MM.1S (cell line): Measurements from ENCODE around the gene MLKL.

Source experiments
- DNase-seq: peaks from one replicate; pipeline ENCODE4 v3.0.0-alpha.2; 2015
- H2AFZ ChIP-seq: fragments of 300-600 bp; sonication (generic); 2 replicates; pipeline ENCODE4 v1.6.0; 2016; ENCODE audit warnings: antibody characterized with exemption, low read length
- H3F3A ChIP-seq: fragments of 300-600 bp; sonication (generic); 2 replicates; pipeline ENCODE4 v1.6.1; 2016; ENCODE audit warnings: mild to moderate bottlenecking, antibody characterized with exemption, low read length, moderate library complexity, mixed read lengths; ENCODE audit not compliant: insufficient read depth
- H3K27ac ChIP-seq: fragments of 300-600 bp; sonication (generic); 2 replicates; pipeline ENCODE4 v1.5.1; 2016; ENCODE audit warnings: mild to moderate bottlenecking, low read length
- H3K27me3 ChIP-seq: fragments of 300-600 bp; sonication (generic); replicated peaks from 2 replicates; pipeline ENCODE4 v1.6.0; 2016; ENCODE audit warnings: low read length; ENCODE audit not compliant: insufficient read depth
- H3K36me3 ChIP-seq: fragments of 300-600 bp; sonication (generic); replicated peaks from 2 replicates; pipeline ENCODE4 v1.6.1; 2016; ENCODE audit warnings: mild to moderate bottlenecking, low read length, mixed read lengths; ENCODE audit not compliant: insufficient read depth
- H3K4me1 ChIP-seq: fragments of 300-600 bp; sonication (generic); 2 replicates; pipeline ENCODE4 v1.6.1; 2016; ENCODE audit warnings: low read length, mixed read lengths
- H3K4me2 ChIP-seq: fragments of 300-600 bp; sonication (generic); 2 replicates; pipeline ENCODE4 v1.6.0; 2016; ENCODE audit warnings: low read depth, low read length
- H3K4me3 ChIP-seq: fragments of 300-600 bp; sonication (generic); 2 replicates; pipeline ENCODE4 v1.5.1; 2016; ENCODE audit warnings: low read length, mixed read lengths
- H3K79me2 ChIP-seq: fragments of 300-600 bp; sonication (generic); 2 replicates; pipeline ENCODE4 v1.6.1; 2016; ENCODE audit warnings: mixed run types, low read length, mixed read lengths
- H3K9ac ChIP-seq: fragments of 300-600 bp; sonication (generic); 2 replicates; pipeline ENCODE4 v1.6.1; 2016; ENCODE audit warnings: low read length, mixed read lengths
- H3K9me2 ChIP-seq: fragments of 300-600 bp; sonication (generic); replicated peaks from 2 replicates; pipeline ENCODE4 v1.6.1; 2016; ENCODE audit warnings: mild to moderate bottlenecking, low read length, mixed read lengths; ENCODE audit not compliant: insufficient read depth
- H3K9me3 ChIP-seq: fragments of 300-600 bp; sonication (generic); replicated peaks from 2 replicates; pipeline ENCODE4 v1.6.1; 2016; ENCODE audit warnings: mild to moderate bottlenecking, low read length, mixed read lengths; ENCODE audit not compliant: insufficient read depth
- H4K20me1 ChIP-seq: fragments of 300-600 bp; sonication (generic); 2 replicates; pipeline ENCODE4 v1.6.1; 2016; ENCODE audit warnings: mild to moderate bottlenecking, low read length, moderate library complexity, mixed read lengths; ENCODE audit not compliant: insufficient read depth
- EZH2 ChIP-seq: fragments of 300-600 bp; sonication (generic); optimal IDR thresholded peaks from 2 replicates; pipeline ENCODE3; 2017; ENCODE audit warnings: low read depth, mild to moderate bottlenecking, antibody characterized with exemption, low read length, mixed read lengths
- EZH2phosphoT487 ChIP-seq: fragments of 300-600 bp; sonication (generic); IDR thresholded peaks from 2 replicates; pipeline ENCODE4 v1.6.1; 2018; ENCODE audit warnings: antibody characterized with exemption, low read length
- TF ChIP-seq, protein P1 (sequence below): fragments of 300-600 bp; sonication (generic); IDR thresholded peaks from 2 replicates; pipeline ENCODE4 v1.5.1; 2016; ENCODE audit warnings: antibody characterized with exemption, low read length, mixed read lengths

Gene MLKL

DNA sequence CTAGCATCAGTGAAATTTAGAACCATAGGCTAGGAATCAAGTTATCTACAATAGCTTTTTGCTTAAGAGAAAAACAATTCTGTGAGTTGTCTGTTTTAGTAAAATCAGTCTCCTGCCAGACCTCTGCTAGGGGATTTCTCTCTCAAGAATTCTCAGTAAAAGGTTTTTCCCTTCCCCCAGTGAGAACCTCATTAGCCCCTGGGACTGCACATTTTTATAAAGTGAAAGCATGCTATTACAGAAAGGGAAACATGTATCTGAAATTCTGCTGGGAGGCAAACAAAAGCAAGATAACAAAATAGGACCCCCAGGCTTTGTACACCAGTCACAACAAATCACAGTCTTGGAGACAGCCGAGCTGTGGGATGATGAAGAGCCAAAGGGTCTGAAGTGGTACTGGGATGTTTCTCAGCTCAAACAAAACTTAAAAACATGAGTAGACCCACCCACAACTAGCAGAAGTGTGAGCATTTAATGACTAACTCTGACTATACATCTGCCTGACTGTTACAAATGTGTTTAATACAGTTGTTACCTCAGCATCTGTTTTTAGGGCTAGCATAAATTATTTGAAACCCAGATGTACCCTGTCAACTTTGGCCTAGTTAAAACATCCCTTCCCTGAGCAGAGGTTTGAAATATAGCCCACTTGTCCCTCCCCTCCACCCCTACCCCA is 73.8 kb downstream of the MLKL start:
- H3K4me1 ChIP-seq, result no peaks in the 10 kb centered on the region
- TF ChIP-seq EZH2phosphoT487, result no peak
- no peak for TF ChIP-seq EZH2
- TF ChIP-seq, protein P1, sequence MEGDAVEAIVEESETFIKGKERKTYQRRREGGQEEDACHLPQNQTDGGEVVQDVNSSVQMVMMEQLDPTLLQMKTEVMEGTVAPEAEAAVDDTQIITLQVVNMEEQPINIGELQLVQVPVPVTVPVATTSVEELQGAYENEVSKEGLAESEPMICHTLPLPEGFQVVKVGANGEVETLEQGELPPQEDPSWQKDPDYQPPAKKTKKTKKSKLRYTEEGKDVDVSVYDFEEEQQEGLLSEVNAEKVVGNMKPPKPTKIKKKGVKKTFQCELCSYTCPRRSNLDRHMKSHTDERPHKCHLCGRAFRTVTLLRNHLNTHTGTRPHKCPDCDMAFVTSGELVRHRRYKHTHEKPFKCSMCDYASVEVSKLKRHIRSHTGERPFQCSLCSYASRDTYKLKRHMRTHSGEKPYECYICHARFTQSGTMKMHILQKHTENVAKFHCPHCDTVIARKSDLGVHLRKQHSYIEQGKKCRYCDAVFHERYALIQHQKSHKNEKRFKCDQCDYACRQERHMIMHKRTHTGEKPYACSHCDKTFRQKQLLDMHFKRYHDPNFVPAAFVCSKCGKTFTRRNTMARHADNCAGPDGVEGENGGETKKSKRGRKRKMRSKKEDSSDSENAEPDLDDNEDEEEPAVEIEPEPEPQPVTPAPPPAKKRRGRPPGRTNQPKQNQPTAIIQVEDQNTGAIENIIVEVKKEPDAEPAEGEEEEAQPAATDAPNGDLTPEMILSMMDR, result no peak
- H3K36me3 ChIP-seq, result no peaks in the 10 kb centered on the region
- H3K4me3 ChIP-seq, result no peak overlapping the region
- no peak overlapping the region for H3K27ac ChIP-seq
- no peak overlapping the region for H3K4me2 ChIP-seq
- no peaks in the 10 kb centered on the region for H4K20me1 ChIP-seq
- no peaks in the 10 kb centered on the region for H3K9me3 ChIP-seq
- no peaks in the 10 kb centered on the region for H3K9me2 ChIP-seq
- no peaks in the 10 kb centered on the region for H3K27me3 ChIP-seq
- no peaks in the 10 kb centered on the region for H3F3A ChIP-seq
- H3K79me2 ChIP-seq, result no peaks in the 10 kb centered on the region
- H3K9ac ChIP-seq, result no peak overlapping the region
- no peak overlapping the region for H2AFZ ChIP-seq
- DNase-seq, result no peak

DNA sequence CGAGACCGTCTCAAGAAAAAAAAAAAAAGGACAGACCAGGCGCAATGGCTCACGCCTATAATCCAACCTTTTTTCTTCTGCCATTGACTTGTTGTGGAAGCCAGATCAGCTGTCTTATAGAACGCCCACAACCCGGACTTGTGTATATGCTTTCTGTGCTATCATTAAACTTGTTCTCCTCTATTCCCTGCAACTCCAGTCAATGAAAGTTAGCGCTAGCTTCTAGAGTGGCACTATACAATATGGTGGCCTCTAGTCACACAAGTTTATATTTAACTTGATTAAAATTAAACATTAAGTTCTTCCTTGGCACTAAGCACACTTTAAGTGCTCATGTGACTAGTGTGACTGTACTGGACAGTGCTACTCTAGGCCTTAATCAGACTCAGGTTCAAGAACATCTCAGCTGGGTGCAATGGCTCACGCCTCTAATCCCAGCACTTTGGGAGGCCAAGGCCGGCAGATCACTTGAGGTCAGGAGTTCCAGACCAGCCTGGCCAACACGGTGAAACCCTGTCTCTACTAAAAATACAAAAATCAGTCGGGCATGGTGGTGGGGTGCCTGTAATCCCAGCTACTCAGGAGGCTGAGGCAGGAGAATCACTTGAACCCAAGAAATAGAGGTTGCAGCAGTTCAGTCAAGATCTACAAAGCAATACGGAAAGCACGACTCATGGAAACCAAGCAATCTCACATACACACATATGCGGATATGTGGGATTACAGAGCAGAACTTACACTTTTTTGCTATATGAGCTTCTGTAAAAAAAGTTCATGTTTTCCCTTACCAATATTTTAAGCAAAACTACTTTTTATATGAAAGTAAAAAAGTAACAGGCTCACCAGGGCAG is 74.9 kb downstream of the MLKL start:
- Histone ChIP-seq H2AFZ (no peak overlapping the region), H3K79me2 (no peaks in the 10 kb centered on the region), H3K27me3 (no peaks in the 10 kb centered on the region), H3F3A (no peaks in the 10 kb centered on the region), H3K9me3 (no peaks in the 10 kb centered on the region), H3K27ac (no peak overlapping the region), H3K9me2 (no peaks in the 10 kb centered on the region), H3K9ac (no peak overlapping the region), H3K4me1 (no peaks in the 10 kb centered on the region), H3K4me3 (no peak overlapping the region), H4K20me1 (no peaks in the 10 kb centered on the region), H3K4me2 (no peak overlapping the region), H3K36me3 (no peaks in the 10 kb centered on the region)
- no peak for DNase-seq
- TF ChIP-seq EZH2 (no peak), EZH2phosphoT487 (no peak)
- TF ChIP-seq, protein P1, result no peak

DNA sequence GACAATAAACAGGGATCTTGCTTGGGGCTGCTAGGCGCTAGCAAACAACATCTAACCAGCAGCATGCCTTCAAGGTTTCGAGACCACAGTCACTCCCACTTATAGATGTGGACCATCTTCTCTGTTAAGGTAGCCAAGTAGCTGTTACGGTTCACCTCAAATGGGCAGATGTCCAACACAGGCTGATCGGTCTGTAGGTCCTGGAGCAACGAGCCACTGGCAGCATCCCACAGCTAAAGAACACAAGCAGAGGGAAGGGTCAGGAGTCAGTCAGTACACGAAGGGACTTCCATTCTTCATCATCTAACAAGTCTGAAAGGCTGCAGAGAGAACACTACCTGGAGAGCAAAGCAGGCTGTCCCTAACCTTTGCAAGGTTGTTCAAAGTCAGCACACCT is 76.8 kb downstream of the MLKL start:
- no peak overlapping the region for H2AFZ ChIP-seq
- no peaks in the 10 kb centered on the region for H3F3A ChIP-seq
- no peaks in the 10 kb centered on the region for H3K9me3 ChIP-seq
- no peaks in the 10 kb centered on the region for H3K9me2 ChIP-seq
- no peaks in the 10 kb centered on the region for H3K4me1 ChIP-seq
- H3K9ac ChIP-seq, result no peak overlapping the region
- H3K27me3 ChIP-seq, result no peaks in the 10 kb centered on the region
- TF ChIP-seq EZH2 (no peak), EZH2phosphoT487 (no peak)
- TF ChIP-seq, protein P1, result no peak
- H3K79me2 ChIP-seq, result no peaks in the 10 kb centered on the region
- no peak overlapping the region for H3K27ac ChIP-seq
- no peak for DNase-seq
- no peak overlapping the region for H3K4me3 ChIP-seq
- H3K36me3 ChIP-seq, result no peaks in the 10 kb centered on the region
- H3K4me2 ChIP-seq, result no peak overlapping the region
- no peaks in the 10 kb centered on the region for H4K20me1 ChIP-seq
